Uterus (tissue), 2 donors: ENCODE data around the gene FBXO22.
"Not testable (repeated sequence)": the region's sequence is repeated elsewhere in the genome, so short reads cannot be mapped to it uniquely, and the experiment has no call there.

Source experiments
- POLR2A ChIP-seq, 2 donors: fragments of 450-650 bp; IDR thresholded peaks; one replicate each; pipeline ENCODE4 v1.6.1; 2016; ENCODE audit warnings: antibody characterized with exemption in 2 of 2, mild to moderate bottlenecking in 1 of 2, moderate library complexity in 1 of 2
- TF ChIP-seq, protein P1 (sequence below), 4 experiments: fragments of 200-600 bp in 2 of 4; fragments of 450-650 bp in 2 of 4; sonication (generic) in 2 of 4; IDR thresholded peaks; one replicate each; pipeline ENCODE4 v1.5.1; 2016 to 2019; ENCODE audit warnings: antibody characterized with exemption in 4 of 4, mild to moderate bottlenecking in 2 of 4, moderate library complexity in 1 of 4

DNA sequence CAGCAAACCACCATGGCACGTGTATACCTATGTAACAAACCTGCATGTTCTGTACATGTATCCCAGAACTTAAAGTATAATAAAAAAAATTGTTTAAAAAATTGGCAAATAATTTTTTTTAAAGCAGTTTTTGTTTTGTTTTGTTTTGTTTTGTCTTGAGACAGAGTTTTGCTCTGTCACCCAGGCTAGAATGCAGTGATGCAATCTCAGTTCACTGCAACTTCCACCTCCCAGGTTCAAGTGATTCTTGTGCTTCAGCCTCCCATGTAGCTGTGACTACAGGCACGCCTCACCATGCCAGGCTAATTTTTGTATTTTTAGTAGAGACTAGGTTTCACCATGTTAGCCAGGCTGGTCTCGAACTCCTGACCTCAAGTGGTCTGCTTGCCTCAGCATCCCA lies 81.0 kb downstream of the FBXO22 start:
- not testable (repeated sequence) for TF ChIP-seq POLR2A (IDR thresholded peaks at IDR 0.05)
- TF ChIP-seq, protein P1, sequence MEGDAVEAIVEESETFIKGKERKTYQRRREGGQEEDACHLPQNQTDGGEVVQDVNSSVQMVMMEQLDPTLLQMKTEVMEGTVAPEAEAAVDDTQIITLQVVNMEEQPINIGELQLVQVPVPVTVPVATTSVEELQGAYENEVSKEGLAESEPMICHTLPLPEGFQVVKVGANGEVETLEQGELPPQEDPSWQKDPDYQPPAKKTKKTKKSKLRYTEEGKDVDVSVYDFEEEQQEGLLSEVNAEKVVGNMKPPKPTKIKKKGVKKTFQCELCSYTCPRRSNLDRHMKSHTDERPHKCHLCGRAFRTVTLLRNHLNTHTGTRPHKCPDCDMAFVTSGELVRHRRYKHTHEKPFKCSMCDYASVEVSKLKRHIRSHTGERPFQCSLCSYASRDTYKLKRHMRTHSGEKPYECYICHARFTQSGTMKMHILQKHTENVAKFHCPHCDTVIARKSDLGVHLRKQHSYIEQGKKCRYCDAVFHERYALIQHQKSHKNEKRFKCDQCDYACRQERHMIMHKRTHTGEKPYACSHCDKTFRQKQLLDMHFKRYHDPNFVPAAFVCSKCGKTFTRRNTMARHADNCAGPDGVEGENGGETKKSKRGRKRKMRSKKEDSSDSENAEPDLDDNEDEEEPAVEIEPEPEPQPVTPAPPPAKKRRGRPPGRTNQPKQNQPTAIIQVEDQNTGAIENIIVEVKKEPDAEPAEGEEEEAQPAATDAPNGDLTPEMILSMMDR (IDR thresholded peaks at IDR 0.05) = not testable (repeated sequence)
